B cell (primary cell): ENCODE results near the gene METTL26. TPM values are rescaled to one million over a fixed set of nuclear protein-coding genes. Genes with fewer than 3 reads are reported as not detected.
A peak's percentile ranks its signal among the peaks of the same experiment; 100 is the strongest.

Experiments
- ATAC-seq: fragments of 200-7000 bp; cut with Tn5 transposase; one replicate; pipeline ENCODE4 v1.10.0; 2021; ENCODE audit warnings: low read depth, mild to moderate bottlenecking, moderate number of reproducible peaks, moderate library complexity
- CTCF ChIA-PET: fragments of 350-600 bp; sonication (Branson Sonifier 250); formaldehyde crosslinking; loops from one replicate; lab custom pipeline; 2021; ENCODE audit warnings: antibody characterized with exemption, inconsistent platforms; lab: Charles Lee
- POLR2A ChIA-PET: fragments of 350-600 bp; sonication (Branson Sonifier 250); formaldehyde crosslinking; loops from one replicate; lab custom pipeline; 2021; ENCODE audit warnings: antibody characterized with exemption; lab: Charles Lee
- DNase-seq: peaks from one replicate; pipeline ENCODE4 v3.0.0; 2013
- H2AFZ ChIP-seq: 2 replicates; pipeline ENCODE4 v1.6.1; 2012; ENCODE audit warnings: mild to moderate bottlenecking, low read depth, low read length; ENCODE audit not compliant: insufficient read depth, poor library complexity, severe bottlenecking
- H3K27ac ChIP-seq, 2 donors: 1 replicate in 1 of 2; 2 replicates in 1 of 2; pipeline ENCODE4 v1.5.1; 2012 to 2013; ENCODE audit warnings: low read length in 2 of 2, mild to moderate bottlenecking in 2 of 2, moderate library complexity in 1 of 2
- H3K27me3 ChIP-seq, 4 experiments: fragments of 200-600 bp in 1 of 4; sonication (generic) in 1 of 4; replicated peaks in 1 of 4; 1 replicate in 2 of 4; 2 replicates in 2 of 4; pipeline versions ENCODE4 v1.6.1 to v1.7.0; 2013 to 2016; ENCODE audit warnings: low read length in 3 of 4, mild to moderate bottlenecking in 2 of 4, mixed read lengths in 1 of 4, moderate library complexity in 1 of 4; ENCODE audit not compliant: insufficient read depth in 4 of 4, control insufficient read depth in 3 of 4; ENCODE audit errors: control extremely low read depth in 1 of 4
- H3K36me3 ChIP-seq, 2 experiments: replicated peaks in 1 of 2; 1 replicate in 1 of 2; 2 replicates in 1 of 2; pipeline versions ENCODE4 v1.6.1 to v1.7.1; 2013; ENCODE audit warnings: low read length in 1 of 2; ENCODE audit not compliant: insufficient read depth in 2 of 2, control insufficient read depth in 1 of 2; ENCODE audit errors: control extremely low read depth in 1 of 2, extremely low read depth in 1 of 2
- H3K4me1 ChIP-seq, 2 donors: fragments of 200-600 bp in 1 of 2; sonication (generic) in 1 of 2; 1 replicate in 1 of 2; 2 replicates in 1 of 2; pipeline versions ENCODE4 v1.5.1 to v1.6.1; 2013 to 2017; ENCODE audit warnings: low read length in 2 of 2; ENCODE audit not compliant: control insufficient read depth in 2 of 2, insufficient read depth in 2 of 2
- H3K4me2 ChIP-seq: replicated peaks from 2 replicates; pipeline ENCODE3; 2012; ENCODE audit warnings: mild to moderate bottlenecking, low read depth, low read length; ENCODE audit not compliant: poor library complexity, severe bottlenecking
- H3K4me3 ChIP-seq, 5 experiments: fragments of 200-600 bp in 1 of 5; sonication (generic) in 1 of 5; 1 replicate in 3 of 5; 2 replicates in 2 of 5; pipeline versions ENCODE4 v1.5.1 to v1.7.0; 2011 to 2016; ENCODE audit warnings: low read length in 4 of 5, mild to moderate bottlenecking in 4 of 5, low read depth in 2 of 5, control low read depth in 1 of 5, moderate library complexity in 1 of 5; ENCODE audit not compliant: insufficient read depth in 1 of 5; ENCODE audit errors: control extremely low read depth in 1 of 5, extremely low read depth in 1 of 5
- H3K79me2 ChIP-seq: fragments of 200-600 bp; sonication (generic); one replicate; pipeline ENCODE4 v1.6.0; 2016; ENCODE audit warnings: low read length; ENCODE audit not compliant: control insufficient read depth, insufficient read depth
- H3K9ac ChIP-seq: fragments of 200-600 bp; sonication (generic); 2 replicates; pipeline ENCODE4 v1.6.1; 2017; ENCODE audit warnings: mild to moderate bottlenecking, low read length, moderate library complexity
- H3K9me3 ChIP-seq, 3 donors: one replicate each; pipeline versions ENCODE4 v1.6.1 to v1.7.1; 2013; ENCODE audit warnings: low read length in 2 of 3; ENCODE audit not compliant: control insufficient read depth in 2 of 3, insufficient read depth in 1 of 3; ENCODE audit errors: control extremely low read depth in 1 of 3
- H4K20me1 ChIP-seq: 2 replicates; pipeline ENCODE4 v1.6.0; 2012; ENCODE audit warnings: mild to moderate bottlenecking, low read length; ENCODE audit not compliant: insufficient read depth, control insufficient read depth, poor library complexity, severe bottlenecking
- H3K27ac Mint-ChIP-seq: one replicate; pipeline ENCODE4 v1.8.0; 2021; ENCODE audit warnings: mixed read lengths
- H3K27me3 Mint-ChIP-seq: one replicate; pipeline ENCODE4 v1.8.0; 2021; ENCODE audit warnings: mixed read lengths
- H3K4me1 Mint-ChIP-seq: one replicate; pipeline ENCODE4 v1.8.0; 2021; ENCODE audit warnings: mixed read lengths
- H3K4me3 Mint-ChIP-seq: one replicate; pipeline ENCODE4 v1.8.0; 2021; ENCODE audit warnings: mixed read lengths
- H3K9me3 Mint-ChIP-seq: one replicate; pipeline ENCODE4 v1.8.0; 2022; ENCODE audit warnings: mixed read lengths; ENCODE audit not compliant: insufficient read depth
- EZH2 ChIP-seq: IDR thresholded peaks from 2 replicates; pipeline ENCODE4 v1.6.1; 2012; ENCODE audit warnings: borderline replicate concordance, low read depth, mild to moderate bottlenecking, moderate library complexity, low read length; ENCODE audit not compliant: insufficient read depth, poor library complexity, severe bottlenecking
- WGBS: methylation state at CpG from one replicate; pipeline ENCODE4 v1.1.5; 2013; ENCODE audit warnings: missing lambda C conversion rate; ENCODE audit not compliant: insufficient coverage; 5-methylcytosine and 5-hydroxymethylcytosine counted together
- intact Hi-C: fragments of 100-400 bp; cut with micrococcal nuclease; formaldehyde crosslinking; loops from one replicate; pipeline ENCODE4 v1.10.0; 2022
- polyA plus RNA-seq: library from polyadenylated mRNA; depleted of rRNA; stranded (reverse); fragments of >200 nt; gene quantifications from 2 replicates; pipeline ENCODE4 v1.2.3, GENCODE V29; 2012
- total RNA-seq, 2 donors: library from RNA; stranded (reverse); fragments of 120-200 nt in 1 of 2; gene quantifications; 1 replicate in 1 of 2; 2 replicates in 1 of 2; pipeline versions ENCODE4 v1.2.3 to v1.2.4, GENCODE V29; 2013 to 2022
- TF ChIP-seq, protein P1 (sequence below): fragments of 200-600 bp; IDR thresholded peaks from one replicate; pipeline ENCODE4 v1.8.0; 2022; ENCODE audit warnings: antibody characterized with exemption, mild to moderate bottlenecking

The METTL26 gene
- total and polyA plus RNA-seq, 2 donors (not counting 1 experiment from before 2014, with no cell fraction given): 56.6 to 140 TPM

- Histone ChIP-seq H3K4me3 (peak overlapping the region in 4 of 5 experiments; percentile 10 to 84 (median 76)), H3K27me3 (no peaks in the 10 kb centered on the region), H3K36me3 (peaks cover 0 to 21% of the 10 kb centered on the region in 2 experiments), H3K4me2 (peak overlapping the region; percentile 99), H3K9me3 (no peaks in the 10 kb centered on the region), H4K20me1 (peaks cover 31% of the 10 kb centered on the region), H3K4me1 (peaks cover 15 to 25% of the 10 kb centered on the region in 2 donors), H3K27ac (peak overlapping the region; percentile 41 to 79), H3K79me2 (peaks cover 5% of the 10 kb centered on the region), H2AFZ (peak overlapping the region; percentile 94), H3K9ac (peak overlapping the region; percentile 91)
- no peak for DNase-seq
- H3K4me1 Mint-ChIP-seq: peaks cover 12% of the 10 kb centered on the region
- no peaks in the 10 kb centered on the region for H3K27me3 Mint-ChIP-seq
- ATAC-seq: no peak
- no peak for TF ChIP-seq EZH2
- TF ChIP-seq, protein P1, sequence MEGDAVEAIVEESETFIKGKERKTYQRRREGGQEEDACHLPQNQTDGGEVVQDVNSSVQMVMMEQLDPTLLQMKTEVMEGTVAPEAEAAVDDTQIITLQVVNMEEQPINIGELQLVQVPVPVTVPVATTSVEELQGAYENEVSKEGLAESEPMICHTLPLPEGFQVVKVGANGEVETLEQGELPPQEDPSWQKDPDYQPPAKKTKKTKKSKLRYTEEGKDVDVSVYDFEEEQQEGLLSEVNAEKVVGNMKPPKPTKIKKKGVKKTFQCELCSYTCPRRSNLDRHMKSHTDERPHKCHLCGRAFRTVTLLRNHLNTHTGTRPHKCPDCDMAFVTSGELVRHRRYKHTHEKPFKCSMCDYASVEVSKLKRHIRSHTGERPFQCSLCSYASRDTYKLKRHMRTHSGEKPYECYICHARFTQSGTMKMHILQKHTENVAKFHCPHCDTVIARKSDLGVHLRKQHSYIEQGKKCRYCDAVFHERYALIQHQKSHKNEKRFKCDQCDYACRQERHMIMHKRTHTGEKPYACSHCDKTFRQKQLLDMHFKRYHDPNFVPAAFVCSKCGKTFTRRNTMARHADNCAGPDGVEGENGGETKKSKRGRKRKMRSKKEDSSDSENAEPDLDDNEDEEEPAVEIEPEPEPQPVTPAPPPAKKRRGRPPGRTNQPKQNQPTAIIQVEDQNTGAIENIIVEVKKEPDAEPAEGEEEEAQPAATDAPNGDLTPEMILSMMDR: no peak
- POLR2A ChIA-PET: interaction anchor here (0.7 to 1.6 kb wide), 2 partner anchors 17 to 30 kb away, joined by 3 to 4 read pairs; partner anchors contain the start of gene JMJD8
- 93% methylated on average over 21 of the region's 22 CpGs for WGBS
- CTCF ChIA-PET: interaction anchor here (0.6 to 2.4 kb wide), 2 partner anchors 14 to 484 kb away, joined by 3 to 7 read pairs; no protein-coding TSS in a partner anchor
- H3K4me3 Mint-ChIP-seq: peak overlapping the region; percentile 86
- H3K27ac Mint-ChIP-seq: peak overlapping the region; percentile 92
- intact Hi-C loops: loop anchor here (1.0 to 5.0 kb wide), 3 partner anchors 18 to 275 kb away; partner anchors contain the start of gene WDR90
- no peaks in the 10 kb centered on the region for H3K9me3 Mint-ChIP-seq
These were observed 31.1 kb upstream of the METTL26 start for GRCh38 chr16:667113-667779.

- Histone ChIP-seq H3K4me2 (no peak overlapping the region), H3K4me3 (no peak overlapping the region), H3K4me1 (peaks cover 15 to 28% of the 10 kb centered on the region in 2 donors), H4K20me1 (peaks cover 28% of the 10 kb centered on the region), H3K9ac (no peak overlapping the region), H3K27me3 (no peaks in the 10 kb centered on the region), H3K36me3 (peaks cover 0 to 16% of the 10 kb centered on the region in 2 experiments), H3K27ac (no peak overlapping the region), H3K9me3 (no peaks in the 10 kb centered on the region), H3K79me2 (peaks cover 5% of the 10 kb centered on the region), H2AFZ (no peak overlapping the region)
- H3K4me1 Mint-ChIP-seq: peaks cover 12% of the 10 kb centered on the region
- no peak overlapping the region for H3K4me3 Mint-ChIP-seq
- intact Hi-C loops: loop anchor here (2.0 to 5.0 kb wide), 2 partner anchors 18 to 274 kb away; partner anchors contain the start of gene WDR90
- no peak for ATAC-seq
- TF ChIP-seq, protein P1: no peak
- no peak for TF ChIP-seq EZH2
- WGBS: 89% methylated on average over 13 of the region's 13 CpGs
- CTCF ChIA-PET: interaction anchor here (0.6 to 2.4 kb wide), 2 partner anchors 15 to 484 kb away, joined by 3 to 7 read pairs; no protein-coding TSS in a partner anchor
- no peaks in the 10 kb centered on the region for H3K27me3 Mint-ChIP-seq
- POLR2A ChIA-PET: interaction anchor here (1.6 kb wide), 1 partner anchor 17 kb away, joined by 4 read pairs; the partner anchor contains the start of gene JMJD8
- no peak overlapping the region for H3K27ac Mint-ChIP-seq
- no peak for DNase-seq
- H3K9me3 Mint-ChIP-seq: no peaks in the 10 kb centered on the region
These were observed 30.5 kb upstream of the METTL26 start for GRCh38 chr16:666572-666971.
